Measurements from ENCODE around the gene KCNA10. TPM values are rescaled to one million over a fixed set of nuclear protein-coding genes. Genes with fewer than 3 reads are reported as not detected.

Gene KCNA10
- total RNA-seq, 2 experiments from 2014 or later = not detected

DNA sequence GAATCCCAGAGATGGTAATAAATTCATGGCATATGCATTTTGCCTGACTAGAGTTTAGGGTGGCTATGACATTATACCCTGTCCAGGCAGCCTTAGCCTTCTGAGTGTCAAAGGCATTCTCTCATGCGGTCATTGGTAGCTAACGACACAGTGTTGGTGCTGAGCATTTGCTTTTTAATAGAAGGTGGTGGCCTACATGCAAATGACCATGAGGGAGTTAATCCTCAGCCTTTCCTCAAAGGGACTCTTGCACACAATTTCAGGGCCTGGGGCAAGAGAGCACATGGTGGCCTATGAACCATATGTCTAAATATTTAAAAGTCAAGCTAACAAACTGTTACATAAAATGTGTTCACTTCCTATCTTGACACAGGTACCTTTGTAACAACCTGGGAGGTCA is 30.9 kb upstream of the KCNA10 start:
- POLR2A ChIA-PET = no interaction called here
- no peak for ATAC-seq
- Mint-ChIP-seq H3K27ac (no peak overlapping the region), H3K9me3 (ENCODE audit: insufficient read depth) (no peaks in the 10 kb centered on the region), H3K36me3 (ENCODE audit: low read depth) (no peaks in the 10 kb centered on the region), H3K27me3 (ENCODE audit: low read depth) (peaks cover 27% of the 10 kb centered on the region), H3K4me1 (ENCODE audit: low read depth) (no peaks in the 10 kb centered on the region), H3K4me3 (no peak overlapping the region)
- CTCF ChIA-PET = interaction anchor here (0.8 to 1.6 kb wide), 2 partner anchors 174 to 216 kb away, joined by 3 to 4 read pairs; no protein-coding TSS in a partner anchor
- DNase-seq = no peak

DNA sequence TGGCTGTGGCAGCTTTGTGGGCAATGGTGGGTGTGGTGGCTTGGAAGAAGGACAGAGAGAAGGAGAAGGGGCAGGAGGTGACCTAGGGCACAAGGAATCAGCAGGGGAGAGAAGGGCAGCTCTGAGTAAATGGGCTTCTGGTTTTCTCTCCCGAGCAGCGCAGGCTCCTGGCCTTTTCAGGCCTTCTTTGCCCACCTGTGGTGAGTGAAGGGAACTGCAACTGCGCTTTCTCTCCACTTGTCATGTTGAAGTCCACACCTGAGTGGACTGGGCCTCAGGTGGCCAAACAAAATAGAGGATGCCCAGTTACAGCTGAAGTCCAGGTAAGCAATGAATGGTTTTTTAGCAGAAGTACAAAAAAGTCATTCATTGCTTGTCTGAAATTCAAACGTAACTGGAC is 29.4 kb upstream of the KCNA10 start:
- Mint-ChIP-seq H3K36me3 (ENCODE audit: low read depth) (no peaks in the 10 kb centered on the region), H3K27me3 (ENCODE audit: low read depth) (peaks cover 22% of the 10 kb centered on the region), H3K4me3 (no peak overlapping the region), H3K4me1 (ENCODE audit: low read depth) (no peaks in the 10 kb centered on the region), H3K27ac (no peak overlapping the region), H3K9me3 (ENCODE audit: insufficient read depth) (no peaks in the 10 kb centered on the region)
- ATAC-seq = no peak
- DNase-seq = no peak
- ChIA-PET POLR2A (no interaction called here), CTCF (interaction anchor here (0.9 to 1.0 kb wide), 2 partner anchors 52 to 62 kb away, joined by 3 to 4 read pairs; no protein-coding TSS in a partner anchor)

DNA sequence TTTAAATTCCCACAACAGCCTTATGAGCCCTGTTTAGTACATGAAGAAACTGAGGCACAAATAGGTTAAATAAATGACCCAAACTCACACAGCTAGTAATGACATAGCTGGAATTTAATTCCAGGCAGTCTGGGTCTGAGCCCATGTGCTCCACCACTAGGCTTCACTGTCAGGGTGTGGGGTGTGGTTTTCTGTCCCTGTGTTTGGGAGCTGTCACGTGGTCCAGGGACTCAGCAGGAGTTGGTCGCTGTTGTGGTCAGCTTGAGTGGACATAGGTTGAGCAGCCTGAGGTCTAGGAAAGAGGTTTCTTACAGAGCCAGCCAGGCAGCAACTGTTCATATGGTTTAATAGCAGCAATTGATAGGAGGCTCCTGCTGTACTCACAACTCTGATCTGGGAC is 28.0 kb upstream of the KCNA10 start:
- H3K36me3 Mint-ChIP-seq (ENCODE audit: low read depth) = no peaks in the 10 kb centered on the region
- ChIA-PET POLR2A (no interaction called here), CTCF (interaction anchor here (1.3 kb wide), 1 partner anchor 87 kb away, joined by 3 read pairs; no protein-coding TSS in a partner anchor)
- H3K9me3 Mint-ChIP-seq (ENCODE audit: insufficient read depth) = no peaks in the 10 kb centered on the region
- H3K4me1 Mint-ChIP-seq (ENCODE audit: low read depth) = no peaks in the 10 kb centered on the region
- H3K27me3 Mint-ChIP-seq (ENCODE audit: low read depth) = peaks cover 13% of the 10 kb centered on the region
- no peak overlapping the region for H3K4me3 Mint-ChIP-seq
- H3K27ac Mint-ChIP-seq = no peak overlapping the region
- DNase-seq (no peak), ATAC-seq (no peak)

DNA sequence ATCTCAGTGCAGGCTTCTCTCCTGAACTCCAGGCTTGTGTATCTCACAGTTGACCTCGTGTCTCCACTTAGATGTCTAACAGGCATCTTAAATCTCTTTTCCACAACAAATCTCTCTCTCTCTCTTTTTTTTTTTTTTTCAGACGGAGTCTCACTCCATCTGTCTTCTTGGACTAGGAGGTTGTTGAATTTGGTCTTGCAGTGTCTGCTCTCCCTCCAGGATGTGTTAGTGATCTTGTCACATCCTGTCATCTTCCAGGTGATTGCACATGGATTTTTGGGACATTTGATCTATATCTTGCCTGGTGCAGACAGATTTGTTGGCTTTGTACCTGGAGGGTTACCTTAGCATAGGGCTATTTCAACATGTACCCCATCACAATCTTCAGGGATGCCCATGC is 26.5 kb upstream of the KCNA10 start:
- Mint-ChIP-seq H3K4me1 (ENCODE audit: low read depth) (no peaks in the 10 kb centered on the region), H3K27ac (no peak overlapping the region), H3K27me3 (ENCODE audit: low read depth) (peaks cover 14% of the 10 kb centered on the region), H3K9me3 (ENCODE audit: insufficient read depth) (no peaks in the 10 kb centered on the region), H3K4me3 (no peak overlapping the region), H3K36me3 (ENCODE audit: low read depth) (no peaks in the 10 kb centered on the region)
- POLR2A ChIA-PET = no interaction called here
- no peak for DNase-seq
- no peak for ATAC-seq
- CTCF ChIA-PET = no interaction called here

DNA sequence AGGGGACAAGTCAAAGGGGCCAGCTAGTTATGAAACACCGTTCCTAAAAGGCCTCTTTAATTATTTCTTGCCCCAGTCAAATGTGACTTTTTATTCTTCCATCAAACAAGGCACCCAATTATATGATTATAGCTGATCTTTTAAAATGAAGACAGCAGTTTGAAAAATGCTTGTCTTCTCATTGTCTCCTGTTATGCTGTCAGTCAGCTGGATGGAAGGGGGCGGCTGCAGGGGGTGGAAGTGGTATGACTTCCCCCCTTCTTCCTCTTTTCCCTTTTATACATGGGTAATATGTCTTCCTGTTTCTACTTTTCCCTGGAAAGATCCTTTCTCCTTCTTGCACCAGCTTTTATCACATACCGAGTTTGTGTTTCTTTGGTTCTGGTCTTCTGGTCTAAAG is 25.8 kb upstream of the KCNA10 start:
- Mint-ChIP-seq H3K4me1 (ENCODE audit: low read depth) (no peaks in the 10 kb centered on the region), H3K27ac (no peak overlapping the region), H3K4me3 (no peak overlapping the region), H3K36me3 (ENCODE audit: low read depth) (no peaks in the 10 kb centered on the region), H3K9me3 (ENCODE audit: insufficient read depth) (no peaks in the 10 kb centered on the region), H3K27me3 (ENCODE audit: low read depth) (peaks cover 14% of the 10 kb centered on the region)
- DNase-seq = no peak
- no peak for ATAC-seq
- ChIA-PET CTCF (interaction anchor here (1.1 to 1.2 kb wide), 2 partner anchors 221 to 348 kb away, joined by 3 read pairs; no protein-coding TSS in a partner anchor), POLR2A (no interaction called here)

DNA sequence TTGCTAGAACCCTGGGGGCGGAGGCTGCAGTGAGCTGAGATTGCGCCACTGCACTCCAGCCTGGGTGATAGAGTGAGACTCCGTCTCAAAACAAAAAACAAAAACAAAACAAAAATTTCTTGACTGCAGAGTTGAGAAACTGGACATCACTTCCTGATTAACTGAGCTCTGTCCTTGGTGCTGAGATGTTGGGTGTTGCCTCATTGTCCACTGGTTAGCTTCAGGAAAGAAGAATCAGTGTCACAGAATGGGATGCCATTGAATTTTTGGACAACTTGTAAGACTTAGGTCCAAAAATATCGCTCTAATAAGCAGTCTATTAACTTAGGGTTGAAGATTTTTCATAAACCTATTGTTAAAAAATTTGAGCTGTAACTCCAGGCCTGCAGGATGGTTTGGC is 23.8 kb upstream of the KCNA10 start:
- POLR2A ChIA-PET = no interaction called here

DNA sequence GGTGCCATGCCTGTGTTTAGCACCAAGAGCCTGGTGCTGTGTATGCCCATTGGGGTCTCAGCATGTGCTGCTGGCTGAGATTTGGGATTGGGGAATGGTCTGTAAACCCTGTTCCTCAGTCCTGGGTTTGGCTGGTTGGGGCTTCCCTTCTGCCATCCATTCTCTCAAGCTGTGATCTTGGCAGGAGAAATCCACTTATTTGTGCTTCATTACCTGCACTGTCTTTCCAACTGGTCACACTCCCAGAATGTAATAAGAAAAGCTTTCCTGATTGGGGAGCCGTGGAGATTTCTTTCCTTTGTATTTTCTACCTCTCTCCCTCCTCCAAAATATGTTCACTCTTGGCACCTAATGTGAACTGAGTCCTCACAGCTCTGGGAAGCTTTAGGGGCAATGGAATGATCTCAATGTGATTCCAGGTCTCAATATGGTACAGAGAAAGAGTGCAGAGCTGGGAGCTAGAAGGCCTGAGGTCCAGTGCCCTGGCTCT is 23.0 kb upstream of the KCNA10 start:
- ChIA-PET CTCF (interaction anchor here (0.9 kb wide), 1 partner anchor 12 kb away, joined by 3 read pairs; no protein-coding TSS in a partner anchor), POLR2A (no interaction called here)
- Mint-ChIP-seq H3K9me3 (ENCODE audit: insufficient read depth) (no peaks in the 10 kb centered on the region), H3K27me3 (ENCODE audit: low read depth) (peaks cover 14% of the 10 kb centered on the region), H3K4me3 (no peak overlapping the region), H3K4me1 (ENCODE audit: low read depth) (no peaks in the 10 kb centered on the region), H3K27ac (no peak overlapping the region), H3K36me3 (ENCODE audit: low read depth) (no peaks in the 10 kb centered on the region)
- ATAC-seq (no peak), DNase-seq (no peak)

More for the DNA sequence above, 23.8 kb upstream of the KCNA10 start:
- Mint-ChIP-seq H3K4me1 (ENCODE audit: low read depth) (no peaks in the 10 kb centered on the region), H3K4me3 (no peak overlapping the region), H3K27me3 (ENCODE audit: low read depth) (peaks cover 14% of the 10 kb centered on the region), H3K9me3 (ENCODE audit: insufficient read depth) (no peaks in the 10 kb centered on the region), H3K36me3 (ENCODE audit: low read depth) (no peaks in the 10 kb centered on the region), H3K27ac (no peak overlapping the region)
- DNase-seq (peak; percentile 41), ATAC-seq (no peak)
- CTCF ChIA-PET = interaction anchor here (0.7 to 1.3 kb wide), 3 partner anchors 12 to 241 kb away, joined by 3 to 5 read pairs (median 4); no protein-coding TSS in a partner anchor

DNA sequence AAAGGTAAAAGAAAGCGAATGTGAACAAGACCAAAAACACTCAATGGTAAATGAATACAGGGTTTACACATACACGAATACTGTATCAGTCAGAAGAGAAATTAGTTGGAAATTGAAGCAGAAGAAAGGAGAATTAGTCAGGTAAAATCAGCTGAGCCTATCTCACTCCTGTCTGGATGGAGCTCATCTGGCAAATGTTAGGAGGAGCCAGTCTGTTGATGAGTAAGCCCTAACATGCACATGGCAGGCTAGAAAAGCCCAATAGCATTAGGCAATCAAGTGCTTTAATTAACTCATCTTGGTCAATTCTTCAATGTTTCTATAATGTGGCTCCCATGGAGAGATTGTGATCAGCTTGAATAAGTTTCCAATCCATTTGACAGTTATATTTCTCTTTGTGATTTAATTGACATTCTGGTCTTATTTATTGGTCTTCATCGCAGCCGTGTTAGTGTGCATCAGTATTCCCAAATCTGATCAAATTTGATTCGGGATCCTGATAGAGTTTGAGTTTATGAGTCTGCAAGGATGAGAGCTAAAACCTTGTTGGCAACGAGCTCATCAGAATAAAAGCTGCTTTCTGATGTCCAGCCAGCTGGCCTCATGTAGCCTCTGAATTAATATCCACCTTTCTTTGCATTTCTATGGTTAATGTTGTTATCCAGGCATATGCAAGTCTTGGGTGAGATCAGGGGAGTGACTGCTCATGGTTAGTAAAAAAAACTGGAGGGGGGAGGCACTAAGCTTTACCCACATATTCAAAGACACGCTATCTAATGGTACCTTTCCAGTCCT is 22.1 kb upstream of the KCNA10 start:
- Mint-ChIP-seq H3K27me3 (ENCODE audit: low read depth) (peaks cover 12% of the 10 kb centered on the region), H3K27ac (no peak overlapping the region), H3K36me3 (ENCODE audit: low read depth) (no peaks in the 10 kb centered on the region), H3K4me1 (ENCODE audit: low read depth) (no peaks in the 10 kb centered on the region), H3K9me3 (ENCODE audit: insufficient read depth) (no peaks in the 10 kb centered on the region), H3K4me3 (no peak overlapping the region)
- DNase-seq (no peak), ATAC-seq (no peak)
- CTCF ChIA-PET = interaction anchor here (0.9 to 1.4 kb wide), 3 partner anchors 11 to 46 kb away, joined by 3 to 4 read pairs (median 4); no protein-coding TSS in a partner anchor
- POLR2A ChIA-PET = no interaction called here

DNA sequence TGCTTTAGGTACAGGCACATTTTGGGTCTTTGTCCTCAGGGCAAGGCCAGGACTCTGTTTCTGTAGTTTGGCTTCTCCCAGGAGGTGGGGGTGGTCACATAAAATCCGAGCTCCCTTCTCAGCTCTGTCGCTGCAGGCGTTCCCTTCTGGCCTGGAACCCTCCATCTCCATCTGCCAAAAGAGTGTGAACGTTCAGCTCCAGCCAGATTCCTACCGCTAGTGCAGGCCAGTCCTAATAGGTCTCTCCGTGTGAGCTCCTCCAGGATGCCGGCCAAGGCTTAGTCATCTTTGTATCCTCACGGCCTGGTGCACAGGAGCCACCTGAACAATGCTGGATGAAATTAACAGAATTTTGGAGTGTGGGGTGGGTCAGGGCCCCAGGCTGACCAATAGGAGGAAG is 19.9 kb upstream of the KCNA10 start:
- no peak overlapping the region for H3K4me3 Mint-ChIP-seq
- ATAC-seq = no peak
- POLR2A ChIA-PET = no interaction called here
- H3K4me1 Mint-ChIP-seq (ENCODE audit: low read depth) = no peaks in the 10 kb centered on the region
- no peak for DNase-seq
- no peaks in the 10 kb centered on the region for H3K36me3 Mint-ChIP-seq (ENCODE audit: low read depth)
- no peak overlapping the region for H3K27ac Mint-ChIP-seq
- CTCF ChIA-PET = no interaction called here
- no peaks in the 10 kb centered on the region for H3K9me3 Mint-ChIP-seq (ENCODE audit: insufficient read depth)
- peaks cover 3% of the 10 kb centered on the region for H3K27me3 Mint-ChIP-seq (ENCODE audit: low read depth)

DNA sequence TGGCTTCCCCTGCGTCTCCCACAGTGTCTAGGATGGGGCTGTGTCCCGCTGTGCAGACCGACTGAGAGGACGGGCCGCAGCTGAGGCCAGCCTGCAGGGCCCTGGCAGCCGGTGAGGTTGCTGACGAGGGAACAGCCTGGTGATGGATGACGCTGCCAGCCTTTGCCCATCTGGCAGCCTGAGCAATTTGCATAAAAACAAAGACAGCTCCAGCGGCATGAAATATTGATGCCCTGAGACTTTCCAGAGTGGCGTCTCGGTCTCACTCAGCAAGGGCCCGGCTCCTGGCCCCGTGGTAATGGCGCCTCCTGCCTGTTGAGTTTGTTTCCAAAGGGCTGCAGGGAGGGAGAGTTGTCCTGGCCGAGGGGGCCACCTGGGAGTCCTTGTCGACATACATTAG is 19.1 kb upstream of the KCNA10 start:
- POLR2A ChIA-PET = no interaction called here
- ATAC-seq = no peak
- H3K27ac Mint-ChIP-seq = no peak overlapping the region
- no peak for DNase-seq
- H3K4me1 Mint-ChIP-seq (ENCODE audit: low read depth) = no peaks in the 10 kb centered on the region
- no peak overlapping the region for H3K4me3 Mint-ChIP-seq
- CTCF ChIA-PET = no interaction called here
- no peaks in the 10 kb centered on the region for H3K9me3 Mint-ChIP-seq (ENCODE audit: insufficient read depth)
- no peaks in the 10 kb centered on the region for H3K36me3 Mint-ChIP-seq (ENCODE audit: low read depth)
- H3K27me3 Mint-ChIP-seq (ENCODE audit: low read depth) = peaks cover 3% of the 10 kb centered on the region

DNA sequence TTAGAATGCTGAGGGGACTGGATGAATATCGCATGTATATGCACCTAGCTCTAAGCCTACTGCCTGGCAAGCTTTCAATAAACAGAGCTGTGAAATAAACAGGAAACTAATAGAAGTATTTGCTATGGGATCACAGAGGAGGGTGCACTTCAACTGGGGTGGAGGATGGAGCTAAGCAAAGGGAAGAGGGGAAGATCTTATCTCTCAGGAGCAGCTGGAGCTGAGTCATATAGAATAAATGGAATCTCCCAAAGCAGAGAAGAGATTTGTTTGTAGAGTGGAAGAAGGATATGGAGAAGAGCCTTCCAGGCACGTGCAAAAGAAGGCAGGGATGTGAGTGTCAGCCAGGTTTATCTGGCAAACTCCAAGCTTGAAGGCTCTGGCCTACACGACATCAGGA is 17.0 kb upstream of the KCNA10 start:
- DNase-seq (no peak), ATAC-seq (no peak)
- ChIA-PET CTCF (interaction anchor here (1.2 kb wide), 1 partner anchor 40 kb away, joined by 4 read pairs; no protein-coding TSS in a partner anchor), POLR2A (no interaction called here)
- no peaks in the 10 kb centered on the region for H3K4me1 Mint-ChIP-seq (ENCODE audit: low read depth)
- peaks cover 3% of the 10 kb centered on the region for H3K27me3 Mint-ChIP-seq (ENCODE audit: low read depth)
- no peaks in the 10 kb centered on the region for H3K36me3 Mint-ChIP-seq (ENCODE audit: low read depth)
- H3K27ac Mint-ChIP-seq = no peak overlapping the region
- H3K9me3 Mint-ChIP-seq (ENCODE audit: insufficient read depth) = no peaks in the 10 kb centered on the region
- H3K4me3 Mint-ChIP-seq = no peak overlapping the region

DNA sequence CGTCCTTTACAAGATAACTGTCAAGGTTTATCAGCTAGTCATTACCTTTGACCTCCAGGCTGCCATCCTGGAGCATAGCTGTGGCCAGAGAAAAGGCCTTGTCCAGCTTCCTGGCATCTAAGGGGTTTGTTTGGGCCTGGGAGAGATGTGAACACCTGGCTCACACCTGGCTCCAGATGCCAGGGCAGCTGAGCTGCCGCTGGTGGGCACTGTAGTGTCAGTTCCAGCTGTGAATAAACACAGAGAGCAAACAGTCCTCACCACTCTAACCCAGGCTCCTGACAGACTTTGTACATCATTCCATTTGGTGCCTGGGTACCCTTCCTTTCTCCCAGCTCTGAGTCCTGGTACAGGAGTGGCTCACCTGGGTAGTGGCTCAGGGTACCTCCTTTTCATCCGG is 14.3 kb upstream of the KCNA10 start:
- H3K4me3 Mint-ChIP-seq = no peak overlapping the region
- no peaks in the 10 kb centered on the region for H3K4me1 Mint-ChIP-seq (ENCODE audit: low read depth)
- ChIA-PET POLR2A (no interaction called here), CTCF (interaction anchor here (1.0 to 2.2 kb wide), 4 partner anchors 22 to 86 kb away, joined by 3 to 8 read pairs (median 6); no protein-coding TSS in a partner anchor)
- peaks cover 4% of the 10 kb centered on the region for H3K27me3 Mint-ChIP-seq (ENCODE audit: low read depth)
- ATAC-seq (no peak), DNase-seq (no peak)
- no peak overlapping the region for H3K27ac Mint-ChIP-seq
- no peaks in the 10 kb centered on the region for H3K36me3 Mint-ChIP-seq (ENCODE audit: low read depth)
- no peaks in the 10 kb centered on the region for H3K9me3 Mint-ChIP-seq (ENCODE audit: insufficient read depth)
